Inflammatory macrophage treated with lipopolysaccharide for 4 hours (primary cell): Measurements from ENCODE around the gene ADIPOR2.
A peak's percentile ranks its signal among the peaks of the same experiment; 100 is the strongest.
"Not testable (repeated sequence)": the region's sequence is repeated elsewhere in the genome, so short reads cannot be mapped to it uniquely, and the experiment has no call there.

Source experiments
- DNase-seq: peaks from one replicate; pipeline ENCODE4 v3.0.0-alpha.2; 2020

ADIPOR2 gene

GRCh38 chr12:1816730-1817348, 126.0 kb downstream of the ADIPOR2 start:
- DNase-seq = no peak

- DNase-seq = not testable (repeated sequence)
Observed at GRCh38 chr12:1817928-1818327, 127.1 kb downstream of the ADIPOR2 start.

- DNase-seq = no peak
Observed at GRCh38 chr12:1819050-1819449, 128.2 kb downstream of the ADIPOR2 start.

- no peak for DNase-seq
Observed at GRCh38 chr12:1819571-1819970, 128.7 kb downstream of the ADIPOR2 start.

- DNase-seq = no peak
Observed at GRCh38 chr12:1820191-1820895, 129.5 kb downstream of the ADIPOR2 start, which contains the start of gene LRTM2. Gene LRTM2 (plus strand): TSS chr12:1820565. CDS start chr12:1828149, 7,584 bp downstream.

DNA sequence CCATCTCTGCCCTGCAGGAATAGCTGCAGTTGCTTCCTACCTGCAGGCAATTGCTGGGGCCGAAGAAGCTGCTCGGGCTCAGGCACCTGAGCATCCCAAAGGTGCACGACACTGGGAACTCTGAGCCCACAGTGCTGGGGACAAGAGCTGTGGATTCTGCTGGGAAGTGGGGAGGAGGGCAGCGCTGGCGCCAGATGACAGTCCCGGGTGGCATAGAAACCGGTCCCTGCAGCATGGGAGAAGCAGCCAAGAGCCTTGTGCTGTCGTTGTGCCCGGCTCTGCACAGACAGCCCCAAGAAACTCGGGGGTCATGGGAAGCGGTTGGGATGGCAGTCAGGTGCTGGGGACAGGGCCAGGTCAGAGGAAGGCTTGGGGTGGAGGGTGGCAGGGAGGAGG, 130.0 kb downstream of the ADIPOR2 start:
- DNase-seq = no peak

GRCh38 chr12:1821805-1822204, 130.9 kb downstream of the ADIPOR2 start:
- no peak for DNase-seq

DNA sequence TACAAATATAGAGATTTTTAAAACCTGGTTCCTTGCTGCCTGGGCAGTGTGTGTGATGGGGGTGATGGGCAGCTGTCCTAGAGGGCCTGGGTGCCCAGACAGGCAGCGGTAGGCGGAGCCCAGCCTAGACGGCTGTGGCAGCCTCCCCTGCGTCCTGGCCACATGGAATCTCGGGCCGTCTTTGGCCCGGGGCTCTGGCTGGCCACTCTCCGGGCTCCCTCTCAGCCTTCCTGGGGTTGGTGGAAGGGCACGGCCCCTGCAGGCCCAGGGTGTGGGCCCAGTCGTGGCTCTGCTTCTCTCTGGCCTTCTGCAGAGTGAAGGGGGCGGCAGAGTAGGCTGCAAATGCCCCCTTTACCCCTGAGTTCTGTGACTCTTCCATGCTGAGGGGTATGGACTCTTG, 131.8 kb downstream of the ADIPOR2 start:
- no peak for DNase-seq

DNA sequence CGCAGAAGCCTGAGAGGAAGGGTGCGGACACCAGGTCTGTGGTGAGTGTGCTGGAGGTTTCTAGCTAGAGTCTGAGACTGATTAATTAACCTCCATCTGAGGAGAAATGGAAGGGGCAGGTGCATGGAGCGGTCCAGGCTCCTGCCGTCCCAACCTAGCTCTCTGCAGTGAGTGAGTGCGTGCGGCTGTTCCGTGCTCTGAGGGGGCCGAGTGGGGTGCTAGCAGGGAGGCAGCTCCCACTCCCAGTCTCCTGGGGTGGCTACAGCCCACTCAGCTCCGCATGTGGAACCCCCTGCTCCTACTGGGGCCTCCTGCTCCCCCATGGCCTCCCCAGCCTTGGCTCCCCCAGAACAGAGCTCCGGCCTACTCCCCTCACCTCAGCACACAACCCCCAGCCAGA, 132.4 kb downstream of the ADIPOR2 start:
- DNase-seq = no peak

DNA sequence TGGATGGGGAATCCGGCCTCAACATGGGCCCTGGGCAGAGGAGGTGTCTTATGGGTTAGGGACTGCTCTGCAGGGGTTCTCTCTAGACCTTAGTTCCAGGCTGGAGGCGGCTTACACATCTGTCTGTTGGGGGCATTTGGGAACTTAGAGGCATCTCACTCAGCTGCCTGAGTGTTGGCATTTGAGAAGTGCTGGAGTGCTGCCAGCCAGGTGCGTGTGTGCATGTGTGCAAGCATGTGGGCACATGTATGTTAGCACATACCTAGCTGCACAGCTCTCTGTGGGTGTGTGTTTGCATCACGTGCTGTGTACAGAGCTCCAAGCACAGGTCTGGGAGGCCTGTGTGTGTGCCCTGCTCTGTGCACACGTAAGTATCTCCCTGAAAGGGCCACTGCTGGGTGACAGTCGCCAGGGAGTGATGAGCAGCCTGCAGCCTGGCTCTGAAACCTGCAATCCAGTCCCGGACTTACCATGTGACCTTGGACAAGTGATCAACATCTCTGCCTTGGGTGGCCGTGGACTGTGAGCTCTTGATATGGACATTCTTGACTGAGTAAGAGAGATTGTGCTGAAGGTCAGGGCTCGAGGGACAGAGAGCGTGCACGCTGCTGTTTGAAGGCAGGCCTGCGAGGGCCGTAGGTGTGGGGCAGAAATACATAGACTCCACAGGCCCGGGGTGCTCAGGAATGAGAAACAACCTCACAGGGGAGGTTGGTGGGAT, 134.7 kb downstream of the ADIPOR2 start:
- no peak for DNase-seq

DNA sequence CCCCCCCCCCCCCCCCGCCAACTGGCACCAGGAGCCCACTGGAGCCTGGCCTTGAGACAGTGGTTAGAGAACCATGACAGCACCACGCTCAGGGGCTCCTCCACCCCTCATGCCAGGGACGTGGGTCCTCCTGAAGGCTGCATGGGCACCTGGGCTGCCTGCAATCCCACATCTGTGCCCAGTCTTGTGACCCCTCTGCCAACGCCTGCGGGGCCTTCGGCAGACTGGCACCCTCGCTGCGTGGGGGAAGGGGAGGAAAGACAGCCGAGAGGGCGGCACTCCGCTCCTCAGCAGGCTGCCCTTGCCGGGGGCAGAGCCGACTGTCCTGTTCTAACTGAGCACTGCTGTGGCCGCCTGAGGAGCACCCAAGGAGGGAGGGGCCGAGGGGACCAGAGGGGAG, 135.5 kb downstream of the ADIPOR2 start:
- no peak for DNase-seq

DNA sequence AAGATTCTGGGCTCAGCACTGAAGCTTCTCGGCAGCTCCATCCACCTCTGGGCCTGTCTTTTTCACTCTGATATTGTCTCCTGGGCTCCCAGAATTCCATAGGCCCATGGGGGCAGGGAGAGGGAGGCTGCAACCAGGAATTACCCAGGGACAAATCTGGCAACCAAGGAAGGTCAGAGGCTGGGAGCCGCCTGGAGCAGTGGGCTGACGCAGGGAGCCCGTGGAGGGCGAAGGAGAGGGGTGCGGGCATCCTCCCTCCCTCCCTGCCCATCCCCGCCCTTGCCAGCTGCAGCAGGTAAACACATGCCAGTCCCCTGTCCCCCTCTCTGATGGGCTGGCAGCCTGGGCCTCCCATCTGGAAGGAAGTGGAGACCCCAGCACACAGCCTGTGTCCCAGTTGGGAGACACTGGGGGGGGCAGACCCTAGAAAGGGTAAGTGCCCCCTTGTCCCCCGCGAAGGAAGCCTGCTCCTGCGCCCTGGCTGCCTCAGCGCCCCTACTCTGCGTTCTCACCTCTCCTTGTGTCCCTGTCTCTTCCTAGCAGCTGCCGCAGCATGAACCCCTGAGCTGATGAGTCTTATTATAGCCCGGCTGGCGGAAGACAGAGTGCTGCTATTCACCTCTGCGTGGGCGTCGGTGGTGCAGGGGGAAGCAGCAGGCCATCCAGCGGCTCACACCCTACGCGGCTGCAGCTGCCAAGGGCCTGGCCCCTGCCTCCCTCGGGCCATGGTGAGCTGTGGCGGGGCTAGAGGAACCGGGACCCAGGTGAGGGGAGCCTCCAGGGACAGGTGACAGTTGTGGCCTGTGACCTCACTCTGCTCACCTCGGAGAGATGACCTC, 136.2 kb downstream of the ADIPOR2 start:
- DNase-seq = no peak

- DNase-seq = no peak
Observed at GRCh38 chr12:1827826-1828805, 137.2 kb downstream of the ADIPOR2 start.

- DNase-seq = no peak
Observed at GRCh38 chr12:1828856-1829255, 138.0 kb downstream of the ADIPOR2 start.

GRCh38 chr12:1829306-1829900, 138.5 kb downstream of the ADIPOR2 start:
- DNase-seq = no peak

- no peak for DNase-seq
Observed at GRCh38 chr12:1830401-1830845, 139.6 kb downstream of the ADIPOR2 start.

- DNase-seq = peak; percentile 36
Observed at GRCh38 chr12:1830981-1831963, 140.4 kb downstream of the ADIPOR2 start.

- no peak for DNase-seq
Observed at GRCh38 chr12:1832801-1833595, 142.1 kb downstream of the ADIPOR2 start.

DNA sequence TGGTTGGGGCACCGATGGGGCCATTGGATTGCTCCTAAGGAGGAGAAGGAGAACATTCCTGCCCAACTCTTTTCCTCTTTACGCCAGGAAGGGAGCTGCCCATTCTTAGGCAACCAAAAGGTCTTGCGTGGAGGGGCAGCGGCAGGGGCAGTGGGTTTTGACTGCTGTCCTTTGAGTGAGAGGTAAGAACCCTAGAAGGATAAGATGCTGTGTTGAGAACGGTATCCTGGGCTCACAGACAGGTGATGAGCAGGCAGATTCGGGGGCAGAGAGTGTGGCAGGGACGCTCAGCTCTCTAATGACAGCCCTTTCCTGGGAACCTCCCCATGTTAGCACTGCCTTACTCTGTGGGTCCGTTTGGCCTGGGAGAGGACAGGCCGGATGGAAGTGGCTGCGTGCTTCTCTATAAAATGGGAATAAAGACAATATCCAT, 142.7 kb downstream of the ADIPOR2 start:
- DNase-seq = no peak
